NCI-H345 treated with DMSO at 0.1 percent for 48 hours (cell line): Measurements from ENCODE around the gene LIMD2.
A peak's percentile ranks its signal among the peaks of the same experiment; 100 is the strongest.
"Not testable (repeated sequence)": the region's sequence is repeated elsewhere in the genome, so short reads cannot be mapped to it uniquely, and the experiment has no call there.

Experiments used
- DNase-seq: peaks from one replicate; lab custom pipeline; 2025; ENCODE audit not compliant: unreplicated experiment; lab: John Stamatoyannopoulos, UW

LIMD2 gene

GRCh38 chr17:63699638-63700527 lies at the start of gene LIMD2:
LIMD2 (minus strand) TSS chr17:63700125; CDS start chr17:63699298, 827 bp downstream.
- DNase-seq, result peak; percentile 19

- peak; percentile 96 for DNase-seq
These were observed 41.7 kb upstream of the LIMD2 start, which contains the start of gene STRADA for GRCh38 chr17:63741408-63742173. STRADA (minus strand) TSS chr17:63741799; CDS start chr17:63728369, 13,430 bp downstream.

GRCh38 chr17:63741143-63741407 lies 41.1 kb upstream of the LIMD2 start:
- no peak for DNase-seq

DNA sequence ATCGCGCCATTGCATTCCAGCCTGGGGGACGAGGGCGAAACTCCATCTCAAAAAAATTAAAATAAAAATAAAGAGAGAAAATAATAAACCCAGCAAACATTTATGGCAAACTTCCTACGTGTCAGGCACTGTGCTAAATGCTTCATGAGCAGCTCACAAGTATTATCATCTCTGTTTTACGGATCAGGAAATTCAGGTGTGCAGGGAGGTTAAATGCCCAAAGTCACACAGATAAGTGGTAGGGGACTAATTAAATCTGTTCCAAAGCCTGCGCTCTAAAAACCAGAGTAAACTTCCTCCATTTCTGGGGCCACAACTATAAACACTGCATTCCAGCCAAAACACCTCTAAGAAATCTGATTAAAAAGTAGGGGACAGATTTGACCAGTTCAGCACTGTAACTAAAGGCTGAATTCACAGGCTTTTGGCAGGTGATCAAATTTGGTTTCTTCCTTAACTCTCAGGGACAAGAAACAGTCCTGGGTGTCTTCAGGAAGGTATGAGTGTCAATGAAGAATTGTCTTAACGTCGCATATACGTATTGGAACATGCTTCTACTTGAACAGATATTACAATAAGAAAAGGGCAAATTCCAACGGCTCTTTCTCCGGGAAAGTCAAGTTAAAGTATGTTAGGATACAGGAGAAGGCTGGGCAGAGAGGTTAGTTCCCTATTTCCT lies 40.7 kb upstream of the LIMD2 start:
- no peak for DNase-seq

GRCh38 chr17:63735691-63736090 lies 35.8 kb upstream of the LIMD2 start:
- no peak for DNase-seq

DNA sequence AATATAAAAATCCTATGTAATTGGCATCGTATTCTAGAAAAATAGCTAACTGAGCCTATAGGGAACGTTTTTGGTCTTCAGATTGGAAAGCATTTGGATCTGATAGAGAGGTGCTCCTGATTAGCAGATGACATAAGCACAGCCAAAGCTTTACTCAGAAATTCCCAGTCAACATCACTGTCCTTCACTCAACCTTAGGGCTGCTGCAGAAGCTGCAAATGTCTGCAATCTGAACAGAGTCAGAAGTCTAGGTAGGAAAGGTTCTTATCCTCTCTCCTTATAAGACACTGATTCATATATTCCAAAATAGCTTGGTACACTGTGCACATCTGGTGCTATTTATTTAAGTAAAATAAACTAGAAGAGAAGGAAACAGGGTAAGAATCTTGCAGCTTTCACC lies 22.5 kb upstream of the LIMD2 start:
- DNase-seq, result no peak

DNA sequence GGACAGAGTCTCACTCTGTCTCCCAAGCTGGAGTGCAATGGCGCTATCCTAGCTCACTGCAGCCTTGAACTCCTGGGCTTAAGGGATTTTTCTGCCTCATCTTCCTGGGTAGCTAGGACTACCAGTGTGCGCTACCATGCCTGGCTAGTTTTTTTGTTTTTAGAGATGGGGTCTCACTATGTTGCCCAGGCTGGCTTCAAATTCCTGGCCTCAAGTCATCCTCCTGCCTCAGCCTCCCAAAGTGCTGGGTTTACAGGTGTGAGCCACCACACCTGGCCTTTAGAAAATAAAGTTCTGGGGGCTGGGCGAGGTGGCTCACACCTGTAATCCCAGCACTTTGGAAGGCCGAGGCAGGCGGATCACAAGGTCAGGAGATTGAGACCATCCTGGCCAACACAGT lies 20.3 kb upstream of the LIMD2 start:
- DNase-seq, result not testable (repeated sequence)

- no peak for DNase-seq
These were observed 19.1 kb upstream of the LIMD2 start for GRCh38 chr17:63718988-63719387.

GRCh38 chr17:63716426-63716825 lies 16.5 kb upstream of the LIMD2 start:
- DNase-seq, result no peak

DNA sequence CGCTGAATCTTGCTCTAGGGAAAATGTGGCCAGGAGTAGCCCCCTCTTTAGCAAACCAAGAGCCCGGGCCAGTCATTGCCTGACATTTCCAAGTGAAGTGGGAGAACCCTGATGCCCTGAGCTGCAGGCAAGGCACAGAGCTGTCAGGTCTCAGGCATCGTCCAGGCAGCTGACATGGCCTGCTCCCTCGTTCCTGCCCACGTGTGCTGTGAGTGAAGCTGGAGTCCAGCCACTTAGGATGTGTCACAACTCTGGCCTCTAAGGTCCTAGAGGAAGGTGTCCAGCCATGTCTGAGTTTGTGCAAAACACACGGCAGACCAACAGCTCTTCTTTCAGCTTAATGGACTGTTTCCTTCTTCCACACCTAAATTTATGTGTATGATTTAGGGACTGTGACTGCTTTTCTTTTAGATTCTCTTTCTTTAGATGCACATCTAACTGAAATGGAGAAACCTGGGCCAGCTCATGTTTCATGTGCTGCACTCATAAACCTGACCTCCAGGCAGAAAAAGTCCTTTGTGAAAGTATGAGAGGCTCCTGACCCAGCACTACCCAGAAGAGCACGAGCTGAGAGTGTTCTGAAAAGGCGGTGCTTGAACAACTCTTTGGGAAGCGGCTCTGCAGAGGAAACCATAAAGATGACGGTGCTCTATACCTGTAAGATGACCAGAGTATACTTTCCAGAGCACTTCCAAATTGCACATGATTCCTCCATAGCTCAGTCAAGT lies 14.8 kb upstream of the LIMD2 start:
- no peak for DNase-seq

- no peak for DNase-seq
These were observed 9.2 kb upstream of the LIMD2 start for GRCh38 chr17:63709110-63709509.

DNA sequence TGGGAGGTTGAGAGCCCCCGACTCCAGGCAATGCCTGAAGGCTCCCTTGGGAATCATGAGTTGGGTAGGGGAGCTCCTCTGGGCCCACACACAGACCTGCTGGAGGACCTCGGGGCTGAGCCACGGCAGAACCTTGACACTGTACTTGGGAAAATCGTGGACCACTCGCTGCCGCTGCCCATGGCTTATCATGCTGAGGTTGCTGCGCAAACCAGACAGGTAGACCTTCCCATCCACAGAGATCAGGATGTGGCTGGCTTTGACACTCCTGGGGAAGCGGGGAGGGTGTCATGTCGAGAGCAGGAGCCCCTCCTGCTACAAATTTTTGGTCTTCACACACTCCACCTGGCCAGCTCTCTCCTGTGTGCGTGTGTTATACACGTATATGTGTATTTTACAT lies 7.2 kb upstream of the LIMD2 start:
- no peak for DNase-seq

- DNase-seq, result no peak
These were observed 6.6 kb upstream of the LIMD2 start for GRCh38 chr17:63706336-63707082.

- DNase-seq, result no peak
These were observed 5.7 kb upstream of the LIMD2 start for GRCh38 chr17:63705657-63706056.

DNA sequence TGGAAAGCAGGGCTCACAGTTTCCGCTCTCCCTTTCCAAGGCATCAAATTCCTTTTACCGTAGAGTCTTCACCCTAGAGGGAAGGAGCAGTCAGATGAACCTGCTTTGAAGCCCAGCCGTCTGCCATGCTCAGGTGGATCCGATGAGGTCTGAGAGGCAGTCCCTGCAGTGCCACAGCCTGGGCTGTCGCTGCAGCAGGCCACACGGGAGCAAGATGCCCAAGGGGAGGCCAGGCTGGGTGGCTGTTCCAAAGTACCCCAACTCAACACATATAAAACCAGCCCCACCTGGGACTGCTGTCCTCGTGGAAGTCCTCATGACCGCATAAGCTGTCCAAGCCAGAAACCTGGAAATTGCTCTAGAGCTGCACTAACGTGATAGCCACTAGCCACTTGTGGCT lies 4.9 kb upstream of the LIMD2 start:
- no peak for DNase-seq

- DNase-seq, result no peak
These were observed 4.3 kb upstream of the LIMD2 start for GRCh38 chr17:63704259-63704576.

GRCh38 chr17:63703556-63704258 lies 3.8 kb upstream of the LIMD2 start:
- DNase-seq, result no peak

- DNase-seq, result no peak
These were observed 3.1 kb upstream of the LIMD2 start for GRCh38 chr17:63703029-63703428.

GRCh38 chr17:63702721-63703015 lies 2.7 kb upstream of the LIMD2 start:
- no peak for DNase-seq
